ENCODE data around the gene ARPC1A. TPM values are rescaled to one million over a fixed set of nuclear protein-coding genes. Genes with fewer than 3 reads are reported as not detected.
A peak's percentile ranks its signal among the peaks of the same experiment; 100 is the strongest.

Gene ARPC1A
- total and polyA plus RNA-seq, 2 of the 8 experiments (the other 6 are each of a cell fraction or from before 2014, with no cell fraction given), result 123 to 155 TPM

- H3K4me2 ChIP-seq (ENCODE audit: insufficient read depth in 1 of 2, low read depth in 2 of 2, low read length in 2 of 2), result peak overlapping the region; percentile 74 to 87
- H3K23me2 ChIP-seq (ENCODE audit: low read depth, low read length), result peaks cover 13% of the 10 kb centered on the region
- no peak overlapping the region for H3K56ac ChIP-seq (replicated peaks; ENCODE audit: insufficient read length, low read depth, low read length)
- ChIA-PET CTCF (ENCODE audit: partially characterized antibody) (interaction anchor here (1.3 to 1.5 kb wide), 3 partner anchors 9 to 42 kb away, joined by 3 to 6 read pairs (median 4); no protein-coding TSS in a partner anchor), POLR2A (ENCODE audit: partially characterized antibody) (interaction anchor here (1.0 to 8.4 kb wide), 9 partner anchors 9 to 54 kb away, joined by 3 to 150 read pairs (median 11); partner anchors contain the start of genes ARPC1B, CPSF4 and PTCD1)
- no peak overlapping the region for H3K14ac ChIP-seq (ENCODE audit: insufficient read length)
- no peak overlapping the region for H2BK5ac ChIP-seq (ENCODE audit: low read depth, low read length)
- H3K23ac ChIP-seq (ENCODE audit: insufficient read length), result no peak overlapping the region
- H2BK12ac ChIP-seq (ENCODE audit: low read depth, low read length), result no peak overlapping the region
- DNase-seq (ENCODE audit: low read depth in 1 of 2, low spot score in 2 of 2) (no peak), FAIRE-seq (no peak)
- H4K5ac ChIP-seq (ENCODE audit: insufficient read length, low read depth, low read length), result no peak overlapping the region
- no peaks in the 10 kb centered on the region for H3K9me3 ChIP-seq (ENCODE audit: insufficient read depth in 2 of 2, low read depth in 1 of 2, low read length in 1 of 2)
- no peak overlapping the region for H3K4ac ChIP-seq (replicated peaks; ENCODE audit: insufficient read length, low read depth, low read length)
- H4K20me1 ChIP-seq (replicated peaks in 1 of 2; ENCODE audit: control insufficient read depth in 1 of 2, insufficient read depth in 2 of 2, low read length in 2 of 2), result peaks cover 17 to 27% of the 10 kb centered on the region in 2 experiments
- H3K79me1 ChIP-seq (ENCODE audit: low read depth, low read length), result peaks cover 27% of the 10 kb centered on the region
- no peak overlapping the region for H2BK15ac ChIP-seq (ENCODE audit: low read length)
- H2BK120ac ChIP-seq (replicated peaks; ENCODE audit: low read depth, low read length), result no peak overlapping the region
- peaks cover 0 to 5% (median 3%) of the 10 kb centered on the region in 4 experiments; a peak in 2 of 7 replicates for H3K4me1 ChIP-seq (replicated peaks in 1 of 4; ENCODE audit: control insufficient read depth in 3 of 4, insufficient read depth in 4 of 4, low read length in 3 of 4)
- no peak overlapping the region for H2BK20ac ChIP-seq (ENCODE audit: low read length)
- no peaks in the 10 kb centered on the region for H3K27me3 ChIP-seq (replicated peaks in 1 of 4; ENCODE audit: control insufficient read depth in 3 of 4, extremely low read depth in 1 of 4, insufficient read depth in 3 of 4, low read length in 3 of 4)
- peak overlapping the region in 2 of 4 experiments; percentile 93 to 98; a peak in 3 of 8 replicates for H3K4me3 ChIP-seq (ENCODE audit: extremely low read depth in 1 of 4, insufficient read depth in 2 of 4, low read depth in 3 of 4, low read length in 4 of 4)
- H3K9ac ChIP-seq (replicated peaks in 1 of 4; ENCODE audit: extremely low read depth in 1 of 4, low read depth in 3 of 4, low read length in 3 of 4), result no peak overlapping the region; a peak in 3 of 7 replicates
- no peak overlapping the region for H3K18ac ChIP-seq (ENCODE audit: extremely low read depth, low read length)
- H3K79me2 ChIP-seq (ENCODE audit: control insufficient read depth in 1 of 2, insufficient read depth in 2 of 2, low read length in 2 of 2), result peaks cover 34 to 73% of the 10 kb centered on the region in 2 experiments
- WGBS, 2 experiments (ENCODE audit: extremely low coverage in 1 of 2, insufficient coverage in 1 of 2, insufficient read length in 1 of 2, insufficient replicate concordance in 2 of 2, low coverage in 1 of 2, low lambda C conversion rate in 2 of 2, missing lambda C conversion rate in 1 of 2), result 75% methylated on average over 1 of the region's 1 CpG; no CpG with 5 or more reads in 1 of the 2 experiments
- no peak overlapping the region for H4K8ac ChIP-seq (ENCODE audit: extremely low read depth, insufficient read depth, low read length)
- no peak overlapping the region for H2AFZ ChIP-seq (ENCODE audit: low read length)
- no peak overlapping the region for H3K27ac ChIP-seq (ENCODE audit: low read depth, low read length)
- no peak overlapping the region for H4K91ac ChIP-seq (replicated peaks; ENCODE audit: insufficient read length, low read length)
- H3K36me3 ChIP-seq (ENCODE audit: control insufficient read depth in 2 of 4, insufficient read depth in 4 of 4, low read length in 3 of 4), result peaks cover 15 to 46% (median 26%) of the 10 kb centered on the region in 4 experiments
- H2AK5ac ChIP-seq (ENCODE audit: low read depth, low read length), result no peak overlapping the region
- no peak for TF ChIP-seq HDAC6 (IDR thresholded peaks at IDR 0.05; ENCODE audit: low read depth, low read length)
- no peak for TF ChIP-seq HDAC2 (IDR thresholded peaks at IDR 0.05; ENCODE audit: borderline replicate concordance in 1 of 2, low read depth in 2 of 2, low read length in 2 of 2)
- TF ChIP-seq SAP30 (IDR thresholded peaks at IDR 0.05; ENCODE audit: insufficient read depth, insufficient replicate concordance, low read length), result no peak
- TF ChIP-seq ATF3 (IDR thresholded peaks at IDR 0.05; ENCODE audit: insufficient read depth, low read depth, low read length), result no peak
- no peak for TF ChIP-seq RXRA (IDR thresholded peaks at IDR 0.05; ENCODE audit: insufficient read depth, low read depth, low read length)
- no peak for TF ChIP-seq EP300 (IDR thresholded peaks at IDR 0.05; ENCODE audit: borderline replicate concordance in 1 of 2, low read depth in 2 of 2, low read length in 2 of 2)
- TF ChIP-seq KDM4A (IDR thresholded peaks at IDR 0.05; ENCODE audit: low read depth, low read length, severe bottlenecking), result no peak
- no peak for TF ChIP-seq SP1 (IDR thresholded peaks at IDR 0.05; ENCODE audit: low read depth, low read length)
- no peak for TF ChIP-seq CHD1 (IDR thresholded peaks at IDR 0.05; ENCODE audit: low read depth, low read length)
- no peak for TF ChIP-seq CBX8 (IDR thresholded peaks at IDR 0.05; ENCODE audit: borderline replicate concordance, low read depth, low read length)
- TF ChIP-seq BACH1 (IDR thresholded peaks at IDR 0.05; ENCODE audit: low read length), result no peak
- TF ChIP-seq JUN (IDR thresholded peaks at IDR 0.05; ENCODE audit: low read depth, low read length), result no peak
- TF ChIP-seq SP4 (IDR thresholded peaks at IDR 0.05; ENCODE audit: low read length), result no peak
These were observed 80.9 kb downstream of the ARPC1A start for GRCh38 chr7:99406557-99406956.
